Neuronal stem cell (in vitro differentiated cells): ENCODE data around the gene SMIM29.
"Not testable (repeated sequence)": the region's sequence is repeated elsewhere in the genome, so short reads cannot be mapped to it uniquely, and the experiment has no call there.

ENCODE experiments used
- DNase-seq: peaks from one replicate; pipeline ENCODE4 v3.0.0-alpha.2; 2013; ENCODE audit warnings: low spot score
- H2AFZ ChIP-seq: one replicate; pipeline ENCODE4 v1.6.1; 2013; ENCODE audit warnings: mild to moderate bottlenecking, low read length, inconsistent platforms
- H2AK5ac ChIP-seq: 2 replicates; pipeline ENCODE4 v1.6.1; 2013; ENCODE audit warnings: low read depth, mild to moderate bottlenecking, inconsistent platforms, low read length, moderate library complexity, mixed read lengths
- H2BK120ac ChIP-seq: 2 replicates; pipeline ENCODE4 v1.6.1; 2013; ENCODE audit warnings: low read depth, mild to moderate bottlenecking, inconsistent platforms, low read length, moderate library complexity, mixed read lengths
- H2BK12ac ChIP-seq: one replicate; pipeline ENCODE4 v1.6.1; 2013; ENCODE audit warnings: low read length, inconsistent platforms
- H2BK15ac ChIP-seq: 2 replicates; pipeline ENCODE4 v1.6.1; 2013; ENCODE audit warnings: mild to moderate bottlenecking, low read length, inconsistent platforms, mixed read lengths
- H2BK5ac ChIP-seq: one replicate; pipeline ENCODE4 v1.6.1; 2013; ENCODE audit warnings: inconsistent platforms, mild to moderate bottlenecking, low read length, moderate library complexity
- H3K14ac ChIP-seq: one replicate; pipeline ENCODE4 v1.6.1; 2013; ENCODE audit warnings: low read length, inconsistent platforms
- H3K18ac ChIP-seq: 2 replicates; pipeline ENCODE4 v1.6.1; 2013; ENCODE audit warnings: low read length, inconsistent platforms
- H3K23ac ChIP-seq: 2 replicates; pipeline ENCODE4 v1.6.1; 2013; ENCODE audit warnings: low read depth, mild to moderate bottlenecking, mixed read lengths, low read length, inconsistent platforms; ENCODE audit not compliant: poor library complexity
- H3K27ac ChIP-seq: replicated peaks from 3 replicates; pipeline ENCODE4 v1.5.1; 2013; ENCODE audit warnings: low read length, inconsistent platforms
- H3K27me3 ChIP-seq, 3 experiments: 2 replicates each; pipeline ENCODE4 v1.6.1; 2013; ENCODE audit warnings: low read length in 3 of 3, mild to moderate bottlenecking in 2 of 3, inconsistent platforms in 1 of 3, low read depth in 1 of 3, mixed read lengths in 1 of 3, moderate library complexity in 1 of 3; ENCODE audit not compliant: control insufficient read depth in 3 of 3, insufficient read depth in 3 of 3
- H3K36me3 ChIP-seq, 2 donors: replicated peaks in 1 of 2; 2 replicates each; pipeline ENCODE4 v1.6.1; 2013; ENCODE audit warnings: low read length in 2 of 2; ENCODE audit not compliant: control insufficient read depth in 2 of 2, insufficient read depth in 2 of 2
- H3K4ac ChIP-seq: 2 replicates; pipeline ENCODE4 v1.6.1; 2013; ENCODE audit warnings: inconsistent platforms, mild to moderate bottlenecking, low read length, moderate library complexity
- H3K4me1 ChIP-seq, 2 donors: 1 replicate in 1 of 2; 2 replicates in 1 of 2; pipeline ENCODE4 v1.6.1; 2013; ENCODE audit warnings: low read length in 2 of 2, low read depth in 1 of 2; ENCODE audit not compliant: control insufficient read depth in 2 of 2, insufficient read depth in 1 of 2
- H3K4me2 ChIP-seq: one replicate; pipeline ENCODE4 v1.6.1; 2013; ENCODE audit warnings: mild to moderate bottlenecking, low read length, inconsistent platforms; ENCODE audit not compliant: insufficient read depth, poor library complexity, severe bottlenecking
- H3K4me3 ChIP-seq, 2 donors: 2 replicates each; pipeline ENCODE4 v1.5.1; 2013; ENCODE audit warnings: low read length in 2 of 2, mild to moderate bottlenecking in 2 of 2, inconsistent platforms in 1 of 2, moderate library complexity in 1 of 2
- H3K79me1 ChIP-seq: one replicate; pipeline ENCODE4 v1.6.1; 2013; ENCODE audit warnings: low read depth, mild to moderate bottlenecking, inconsistent platforms, low read length, moderate library complexity
- H3K9ac ChIP-seq: one replicate; pipeline ENCODE4 v1.6.1; 2013; ENCODE audit warnings: mild to moderate bottlenecking, low read depth, low read length, inconsistent platforms; ENCODE audit not compliant: poor library complexity
- H3K9me3 ChIP-seq, 2 donors: replicated peaks in 1 of 2; 2 replicates each; pipeline versions ENCODE3 to v1.6.1; 2013; ENCODE audit warnings: low read length in 2 of 2, mild to moderate bottlenecking in 2 of 2, inconsistent platforms in 1 of 2, low read depth in 1 of 2, mixed read lengths in 1 of 2, moderate library complexity in 1 of 2; ENCODE audit not compliant: control insufficient read depth in 2 of 2, insufficient read depth in 1 of 2
- H4K8ac ChIP-seq: one replicate; pipeline ENCODE4 v1.6.1; 2013; ENCODE audit warnings: low read depth, mild to moderate bottlenecking, inconsistent platforms, low read length, moderate library complexity
- H4K91ac ChIP-seq: one replicate; pipeline ENCODE4 v1.6.1; 2013; ENCODE audit warnings: low read length, low read depth, mild to moderate bottlenecking, inconsistent platforms; ENCODE audit not compliant: poor library complexity
- WGBS, 2 donors: extraction: QIAGEN DNeasy Blood & Tissue Kit; methylation state at CpG; one replicate each; pipeline ENCODE4 v1.1.7; 2013; ENCODE audit warnings: missing lambda C conversion rate in 2 of 2, mixed read lengths in 1 of 2; ENCODE audit not compliant: insufficient read length in 2 of 2, insufficient replicate concordance in 1 of 2; ENCODE audit errors: extremely low coverage in 2 of 2; 5-methylcytosine and 5-hydroxymethylcytosine counted together

Gene SMIM29

GRCh38 chr6:34246563-34247391 is 2.0 kb downstream of the SMIM29 start:
- peak overlapping the region; percentile 1 for H3K18ac ChIP-seq
- H3K4ac ChIP-seq, result no peak overlapping the region
- H3K27ac ChIP-seq, result peak overlapping the region; percentile 23
- H3K23ac ChIP-seq, result peak overlapping the region; percentile 67
- no peak overlapping the region for H2BK5ac ChIP-seq
- no peak overlapping the region for H4K91ac ChIP-seq
- no peak overlapping the region for H2BK15ac ChIP-seq
- H2BK12ac ChIP-seq, result no peak overlapping the region
- H3K9me3 ChIP-seq, result peaks cover 0 to 1% of the 10 kb centered on the region in 2 donors
- DNase-seq, result no peak
- H2AFZ ChIP-seq, result no peak overlapping the region
- no peak overlapping the region for H4K8ac ChIP-seq
- H3K27me3 ChIP-seq, result no peaks in the 10 kb centered on the region
- H2AK5ac ChIP-seq, result no peak overlapping the region
- peaks cover 24 to 39% of the 10 kb centered on the region in 2 donors for H3K36me3 ChIP-seq
- peak overlapping the region; percentile 54 for H3K9ac ChIP-seq
- no peak overlapping the region for H2BK120ac ChIP-seq
- no peak overlapping the region for H3K14ac ChIP-seq
- peaks cover 12 to 13% of the 10 kb centered on the region in 2 donors for H3K4me1 ChIP-seq
- WGBS, 2 donors, result no CpG with 5 or more reads among the region's 8 CpGs
- peaks cover 2% of the 10 kb centered on the region for H3K79me1 ChIP-seq
- H3K4me2 ChIP-seq, result no peak overlapping the region
- peak overlapping the region in 1 of 2 donors; percentile 3 for H3K4me3 ChIP-seq

DNA sequence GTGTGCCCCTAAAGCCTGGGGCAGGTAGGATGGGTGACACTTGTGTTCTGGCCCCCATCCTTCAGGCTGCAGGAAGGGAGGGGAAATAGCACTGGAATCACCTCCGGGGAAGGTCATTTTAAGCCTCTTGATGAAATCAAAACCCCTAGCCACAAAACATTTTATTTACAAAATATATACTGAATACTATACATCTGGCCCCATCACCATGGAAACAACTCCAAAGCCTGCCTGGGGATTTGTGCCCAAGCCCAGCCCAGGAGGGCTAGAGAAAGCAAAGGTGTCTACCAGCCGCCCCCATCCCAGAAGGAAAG is 2.6 kb downstream of the SMIM29 start:
- Histone ChIP-seq H3K4ac (no peak overlapping the region), H3K9me3 (peaks cover 0 to 1% of the 10 kb centered on the region in 2 donors), H3K36me3 (peaks cover 29 to 44% of the 10 kb centered on the region in 2 donors), H3K14ac (no peak overlapping the region), H4K91ac (no peak overlapping the region), H2BK120ac (no peak overlapping the region), H3K4me3 (no peak overlapping the region), H4K8ac (no peak overlapping the region), H3K79me1 (peaks cover 5% of the 10 kb centered on the region), H2AK5ac (no peak overlapping the region), H2BK15ac (no peak overlapping the region), H3K23ac (peak overlapping the region; percentile 67), H3K4me2 (no peak overlapping the region), H3K27me3 (no peaks in the 10 kb centered on the region), H3K27ac (no peak overlapping the region), H3K18ac (no peak overlapping the region), H3K4me1 (peaks cover 12 to 13% of the 10 kb centered on the region in 2 donors), H2BK12ac (no peak overlapping the region), H2AFZ (no peak overlapping the region), H2BK5ac (no peak overlapping the region), H3K9ac (peak overlapping the region; percentile 54)
- DNase-seq, result no peak
- WGBS, 2 donors, result no CpG with 5 or more reads among the region's 2 CpGs

DNA sequence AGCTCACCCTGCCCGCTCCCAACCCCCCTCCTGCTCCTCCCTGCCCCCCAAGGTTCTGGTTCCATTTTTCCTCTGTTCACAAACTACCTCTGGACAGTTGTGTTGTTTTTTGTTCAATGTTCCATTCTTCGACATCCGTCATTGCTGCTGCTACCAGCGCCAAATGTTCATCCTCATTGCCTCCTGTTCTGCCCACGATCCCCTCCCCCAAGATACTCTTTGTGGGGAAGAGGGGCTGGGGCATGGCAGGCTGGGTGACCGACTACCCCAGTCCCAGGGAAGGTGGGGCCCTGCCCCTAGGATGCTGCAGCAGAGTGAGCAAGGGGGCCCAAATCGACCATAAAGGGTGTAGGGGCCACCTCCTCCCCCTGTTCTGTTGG is 3.1 kb downstream of the SMIM29 start:
- not testable (repeated sequence) for H2BK5ac ChIP-seq, H3K4me3 ChIP-seq, H2BK12ac ChIP-seq, H4K91ac ChIP-seq, H3K23ac ChIP-seq, H3K14ac ChIP-seq, H4K8ac ChIP-seq, H3K9ac ChIP-seq, H3K9me3 ChIP-seq, H3K27ac ChIP-seq, H2BK15ac ChIP-seq, H2AK5ac ChIP-seq, DNase-seq, H3K27me3 ChIP-seq, H3K4ac ChIP-seq, H3K4me2 ChIP-seq, H2BK120ac ChIP-seq, H2AFZ ChIP-seq, H3K79me1 ChIP-seq, H3K18ac ChIP-seq
- no CpG with 5 or more reads among the region's 7 CpGs for WGBS, 2 donors
- Histone ChIP-seq H3K4me1 (peaks cover 12 to 13% of the 10 kb centered on the region in 2 donors), H3K36me3 (peaks cover 30 to 49% of the 10 kb centered on the region in 2 donors)

DNA sequence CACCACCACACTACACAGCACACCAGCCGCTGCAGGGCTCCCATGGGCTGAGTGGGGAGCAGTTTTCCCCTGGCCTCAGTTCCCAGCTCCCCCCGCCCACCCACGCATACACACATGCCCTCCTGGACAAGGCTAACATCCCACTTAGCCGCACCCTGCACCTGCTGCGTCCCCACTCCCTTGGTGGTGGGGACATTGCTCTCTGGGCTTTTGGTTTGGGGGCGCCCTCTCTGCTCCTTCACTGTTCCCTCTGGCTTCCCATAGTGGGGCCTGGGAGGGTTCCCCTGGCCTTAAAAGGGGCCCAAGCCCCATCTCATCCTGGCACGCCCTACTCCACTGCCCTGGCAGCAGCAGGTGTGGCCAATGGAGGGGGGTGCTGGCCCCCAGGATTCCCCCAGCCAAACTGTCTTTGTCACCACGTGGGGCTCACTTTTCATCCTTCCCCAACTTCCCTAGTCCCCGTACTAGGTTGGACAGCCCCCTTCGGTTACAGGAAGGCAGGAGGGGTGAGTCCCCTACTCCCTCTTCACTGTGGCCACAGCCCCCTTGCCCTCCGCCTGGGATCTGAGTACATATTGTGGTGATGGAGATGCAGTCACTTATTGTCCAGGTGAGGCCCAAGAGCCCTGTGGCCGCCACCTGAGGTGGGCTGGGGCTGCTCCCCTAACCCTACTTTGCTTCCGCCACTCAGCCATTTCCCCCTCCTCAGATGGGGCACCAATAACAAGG is 3.6 kb downstream of the SMIM29 start:
- WGBS, 2 donors, result no CpG with 5 or more reads among the region's 13 CpGs

More for the DNA sequence above, 3.6 kb downstream of the SMIM29 start:
- H3K27ac ChIP-seq, H3K27me3 ChIP-seq, H2BK120ac ChIP-seq, H2BK15ac ChIP-seq, H3K4me2 ChIP-seq, DNase-seq, H2BK5ac ChIP-seq, H2AFZ ChIP-seq, H3K23ac ChIP-seq, H3K18ac ChIP-seq, H3K4ac ChIP-seq, H2BK12ac ChIP-seq, H3K14ac ChIP-seq, H4K8ac ChIP-seq, H4K91ac ChIP-seq, H3K4me3 ChIP-seq, H3K79me1 ChIP-seq, H3K9ac ChIP-seq, H2AK5ac ChIP-seq, H3K9me3 ChIP-seq: not testable (repeated sequence)
- H3K36me3 ChIP-seq, result peaks cover 32 to 55% of the 10 kb centered on the region in 2 donors
- H3K4me1 ChIP-seq, result peaks cover 12 to 16% of the 10 kb centered on the region in 2 donors
